GM12878 (cell line): Measurements from ENCODE around the gene HS3ST5. TPM values are rescaled to one million over a fixed set of nuclear protein-coding genes. Genes with fewer than 3 reads are reported as not detected.

Source experiments
- ATAC-seq: fragments of 200-7000 bp; cut with Tn5 transposase; 3 replicates; pipeline ENCODE4 v1.9.1; 2020; ENCODE audit warnings: mild to moderate bottlenecking, moderate library complexity
- BruUV-seq: library from RNA; stranded (reverse); fragments of 400-500 nt; replicated peaks from 2 replicates; lab custom pipeline; 2021; lab: Mats Ljungman, UMichigan
- CTCF ChIA-PET: fragments of 300-600 bp; sonication (Branson Sonifier 250); formaldehyde crosslinking; extraction: SDS; loops from one replicate; lab custom pipeline; 2021; ENCODE audit warnings: inconsistent platforms; lab: Yijun Ruan, JAX
- POLR2A ChIA-PET: fragments of 350-600 bp; formaldehyde crosslinking; extraction: SDS; loops from one replicate; lab custom pipeline; 2021; ENCODE audit warnings: inconsistent platforms; lab: Charles Lee
- RAD21 ChIA-PET: fragments of 300-600 bp; sonication (Branson Sonifier 250); formaldehyde crosslinking; loops from one replicate; lab custom pipeline; 2023; ENCODE audit warnings: antibody characterized with exemption; ENCODE audit not compliant: unreplicated experiment; lab: Charles Lee
- SMC1A ChIA-PET: fragments of 300-600 bp; sonication (Branson Sonifier 250); formaldehyde crosslinking; loops from one replicate; lab custom pipeline; 2023; ENCODE audit not compliant: unreplicated experiment, uncharacterized antibody; lab: Charles Lee
- DNase-seq: peaks from one replicate; pipeline ENCODE4 v3.0.0-alpha.2; 2011; ENCODE audit warnings: low read depth, low spot score
- FAIRE-seq: peaks from 3 replicates; lab custom pipeline; 2011; peaks lifted over from hg19 to GRCh38; lab: Jason Lieb, UNC
- H2AFZ ChIP-seq: 2 replicates; pipeline ENCODE4 v1.6.0; 2011; ENCODE audit warnings: low read depth, low read length, control low read depth; ENCODE audit not compliant: control insufficient read depth
- H3K27ac ChIP-seq: 2 replicates; pipeline ENCODE4 v1.5.1; 2011; ENCODE audit warnings: control low read depth; ENCODE audit not compliant: control insufficient read depth, insufficient read depth
- H3K27me3 ChIP-seq, 2 experiments: replicated peaks in 1 of 2; 2 replicates each; pipeline versions ENCODE4 v1.6.0 to v1.6.1; 2011; ENCODE audit warnings: low read length in 1 of 2; ENCODE audit not compliant: control insufficient read depth in 2 of 2, insufficient read depth in 2 of 2
- H3K36me3 ChIP-seq, 2 experiments: 2 replicates each; pipeline ENCODE4 v1.5.1; 2011; ENCODE audit warnings: low read length in 1 of 2; ENCODE audit not compliant: control insufficient read depth in 2 of 2, insufficient read depth in 2 of 2
- H3K4me1 ChIP-seq: 2 replicates; pipeline ENCODE4 v1.6.1; 2011; ENCODE audit warnings: mild to moderate bottlenecking, low read length, moderate library complexity, mixed read lengths; ENCODE audit not compliant: control insufficient read depth, insufficient read depth
- H3K4me2 ChIP-seq: 2 replicates; pipeline ENCODE4 v1.6.0; 2011; ENCODE audit warnings: control low read depth; ENCODE audit not compliant: control insufficient read depth, insufficient read depth
- H3K4me3 ChIP-seq: fragments of 200-600 bp; sonication (generic); 2 replicates; pipeline ENCODE4 v1.5.1; 2016
- H3K79me2 ChIP-seq: 2 replicates; pipeline ENCODE4 v1.6.0; 2011; ENCODE audit warnings: low read length; ENCODE audit not compliant: control insufficient read depth, insufficient read depth
- H3K9ac ChIP-seq: 2 replicates; pipeline ENCODE4 v1.8.0; 2011; ENCODE audit warnings: low read length, control low read depth, mixed read lengths; ENCODE audit not compliant: control insufficient read depth, insufficient read depth
- H3K9me3 ChIP-seq: replicated peaks from 3 replicates; pipeline ENCODE4 v1.5.1; 2011; ENCODE audit warnings: mild to moderate bottlenecking, low read length; ENCODE audit not compliant: control insufficient read depth, insufficient read depth
- H4K20me1 ChIP-seq: 2 replicates; pipeline ENCODE4 v1.6.0; 2011; ENCODE audit not compliant: control insufficient read depth, insufficient read depth
- BCL11A ChIP-seq: IDR thresholded peaks from 2 replicates; pipeline ENCODE4 v1.6.1; 2011; ENCODE audit warnings: low read depth, low read length
- BRCA1 ChIP-seq: IDR thresholded peaks from 2 replicates; pipeline ENCODE4 v1.6.1; 2011; ENCODE audit warnings: low read depth, low read length, improper control_type of control experiment
- CBFB ChIP-seq: IDR thresholded peaks from 2 replicates; pipeline ENCODE4 v1.6.1; 2016; ENCODE audit warnings: antibody characterized with exemption, low read depth
- CHD4 ChIP-seq: fragments of 200-600 bp; sonication (generic); IDR thresholded peaks from 2 replicates; pipeline ENCODE4 v1.6.1; 2016; ENCODE audit warnings: mild to moderate bottlenecking
- DPF2 ChIP-seq: fragments of 450-650 bp; IDR thresholded peaks from 2 replicates; pipeline ENCODE4 v1.6.1; 2017; ENCODE audit warnings: mild to moderate bottlenecking
- GABPA ChIP-seq: IDR thresholded peaks from 2 replicates; pipeline ENCODE4 v1.6.1; 2014; ENCODE audit warnings: antibody characterized with exemption, low read depth, mild to moderate bottlenecking, inconsistent platforms
- IKZF2 ChIP-seq, 2 experiments: fragments of 450-650 bp; IDR thresholded peaks; 2 replicates each; pipeline ENCODE4 v1.6.1; 2017; ENCODE audit warnings: mild to moderate bottlenecking in 2 of 2, moderate library complexity in 2 of 2
- MLLT1 ChIP-seq: fragments of 450-650 bp; IDR thresholded peaks from 2 replicates; pipeline ENCODE4 v1.6.1; 2016; ENCODE audit warnings: mild to moderate bottlenecking
- POLR2A ChIP-seq: IDR thresholded peaks from 2 replicates; pipeline ENCODE4 v1.6.1; 2011; ENCODE audit warnings: low read depth, mild to moderate bottlenecking, low read length
- RAD21 ChIP-seq: IDR thresholded peaks from 2 replicates; pipeline ENCODE4 v1.6.1; 2011; ENCODE audit warnings: mild to moderate bottlenecking, low read depth, low read length, moderate library complexity; ENCODE audit not compliant: insufficient read depth
- SMAD1 ChIP-seq: fragments of 450-650 bp; IDR thresholded peaks from 2 replicates; pipeline ENCODE4 v1.6.1; 2018; ENCODE audit warnings: mild to moderate bottlenecking, low read depth; ENCODE audit not compliant: partially characterized antibody
- TAF1 ChIP-seq: IDR thresholded peaks from 2 replicates; pipeline ENCODE4 v1.6.1; 2011; ENCODE audit warnings: mild to moderate bottlenecking, low read depth, low read length, borderline replicate concordance
- ZBTB40 ChIP-seq: fragments of 450-650 bp; IDR thresholded peaks from 2 replicates; pipeline ENCODE4 v1.6.1; 2016; ENCODE audit warnings: mild to moderate bottlenecking, moderate library complexity, borderline replicate concordance
- ZNF384 ChIP-seq: IDR thresholded peaks from 2 replicates; pipeline ENCODE4 v1.6.1; 2012; ENCODE audit warnings: low read depth, mild to moderate bottlenecking, low read length, improper control_type of control experiment, borderline replicate concordance
- ZNF622 ChIP-seq: fragments of 450-650 bp; IDR thresholded peaks from 2 replicates; pipeline ENCODE4 v1.6.1; 2017; ENCODE audit warnings: mild to moderate bottlenecking, inconsistent platforms
- WGBS: methylation state at CpG from one replicate; pipeline ENCODE4 v1.1.6; 2016; ENCODE audit warnings: low lambda C conversion rate; ENCODE audit not compliant: insufficient replicate concordance, insufficient coverage; ENCODE audit errors: missing lambda C conversion rate; 5-methylcytosine and 5-hydroxymethylcytosine counted together
- in situ Hi-C: fragments of 300-500 bp; cut with MboI; formaldehyde crosslinking; loops from 9 replicates; pipeline ENCODE4 v1.14.3; 2018; ENCODE audit warnings: mixed read lengths
- intact Hi-C: fragments of 100-400 bp; cut with micrococcal nuclease; formaldehyde crosslinking; loops from one replicate; pipeline ENCODE4 v1.14.2; 2022; ENCODE audit not compliant: unreplicated experiment
- polyA plus RNA-seq, 11 experiments: library from polyadenylated mRNA; depleted of rRNA in 4 of 11; unstranded in 6 of 11; stranded (reverse) in 5 of 11; fragments of >200 nt; fragmentation: Nextera tagmentation in 4 of 11; fragmentation: Illumina TruSeq in 1 of 11; extraction: Ambion mirVana in 4 of 11; extraction: Trizol in 1 of 11; gene quantifications; 1 replicate in 1 of 11; 2 replicates in 10 of 11; pipeline versions ENCODE4 v1.2.1 to v1.2.3, GENCODE V29; 2011 to 2016; ENCODE audit warnings: inconsistent platforms in 2 of 11, missing spikeins in 2 of 11, low read depth in 1 of 11
- total RNA-seq, 4 experiments: library from RNA; depleted of rRNA in 3 of 4; stranded (reverse); fragments of >200 nt in 3 of 4; fragmentation: Illumina TruSeq in 1 of 4; extraction: Trizol in 1 of 4; gene quantifications; 2 replicates each; pipeline versions ENCODE4 v1.2.1 to v1.2.3, GENCODE V29; 2013 to 2021

HS3ST5 gene
- total and polyA plus RNA-seq, 10 of the 15 experiments (the other 5 are each of a cell fraction or from before 2014, with no cell fraction given) = 0.04 TPM; not detected in 9

GRCh38 chr6:114319749-114320148, 23.1 kb downstream of the HS3ST5 start:
- Histone ChIP-seq H3K27me3 (no peaks in the 10 kb centered on the region), H2AFZ (no peak overlapping the region), H3K4me1 (no peaks in the 10 kb centered on the region), H3K27ac (no peak overlapping the region), H3K4me3 (no peak overlapping the region), H3K4me2 (no peak overlapping the region), H3K36me3 (no peaks in the 10 kb centered on the region), H4K20me1 (no peaks in the 10 kb centered on the region), H3K79me2 (no peaks in the 10 kb centered on the region), H3K9me3 (no peaks in the 10 kb centered on the region)
- ChIA-PET POLR2A (no interaction called here), CTCF (no interaction called here), SMC1A (no interaction called here), RAD21 (no interaction called here)
- DNase-seq (no peak), ATAC-seq (no peak)
- intact Hi-C loops (no loop called here), in situ Hi-C loops (no loop called here)
- WGBS = 26% methylated on average over 3 of the region's 3 CpGs
- no TSS peak for BruUV-seq
- TF ChIP-seq GABPA = no peak
- TF ChIP-seq SMAD1 = no peak
- TF ChIP-seq BRCA1 = no peak
- TF ChIP-seq IKZF2 (IDR thresholded peaks at IDR 0.05) = no peak
- TF ChIP-seq POLR2A = no peak
- no peak for TF ChIP-seq ZBTB40
- no peak for TF ChIP-seq CHD4
- no peak for TF ChIP-seq MLLT1
- no peak for TF ChIP-seq ZNF384
- TF ChIP-seq BCL11A = no peak
- TF ChIP-seq ZNF622 = no peak
- TF ChIP-seq DPF2 = no peak
- no peak for TF ChIP-seq RAD21
- TF ChIP-seq TAF1 = no peak
- TF ChIP-seq CBFB = no peak
- TF ChIP-seq, all 136 proteins: peak for 0
- H3K9ac ChIP-seq = no peak overlapping the region
- FAIRE-seq = no peak
